Measurements from ENCODE around the gene ASL. TPM values are rescaled to one million over a fixed set of nuclear protein-coding genes. Genes with fewer than 3 reads are reported as not detected.
A peak's percentile ranks its signal among the peaks of the same experiment; 100 is the strongest.

The ASL gene
- total RNA-seq, 1 donor from 2014 or later: 39.7 TPM

GRCh38 chr7:66076462-66077329, 1.1 kb downstream of the ASL start:
- peak overlapping the region; percentile 99 for H3K4me3 ChIP-seq (ENCODE audit: low read depth, low read length)
- TF ChIP-seq, protein P1, sequence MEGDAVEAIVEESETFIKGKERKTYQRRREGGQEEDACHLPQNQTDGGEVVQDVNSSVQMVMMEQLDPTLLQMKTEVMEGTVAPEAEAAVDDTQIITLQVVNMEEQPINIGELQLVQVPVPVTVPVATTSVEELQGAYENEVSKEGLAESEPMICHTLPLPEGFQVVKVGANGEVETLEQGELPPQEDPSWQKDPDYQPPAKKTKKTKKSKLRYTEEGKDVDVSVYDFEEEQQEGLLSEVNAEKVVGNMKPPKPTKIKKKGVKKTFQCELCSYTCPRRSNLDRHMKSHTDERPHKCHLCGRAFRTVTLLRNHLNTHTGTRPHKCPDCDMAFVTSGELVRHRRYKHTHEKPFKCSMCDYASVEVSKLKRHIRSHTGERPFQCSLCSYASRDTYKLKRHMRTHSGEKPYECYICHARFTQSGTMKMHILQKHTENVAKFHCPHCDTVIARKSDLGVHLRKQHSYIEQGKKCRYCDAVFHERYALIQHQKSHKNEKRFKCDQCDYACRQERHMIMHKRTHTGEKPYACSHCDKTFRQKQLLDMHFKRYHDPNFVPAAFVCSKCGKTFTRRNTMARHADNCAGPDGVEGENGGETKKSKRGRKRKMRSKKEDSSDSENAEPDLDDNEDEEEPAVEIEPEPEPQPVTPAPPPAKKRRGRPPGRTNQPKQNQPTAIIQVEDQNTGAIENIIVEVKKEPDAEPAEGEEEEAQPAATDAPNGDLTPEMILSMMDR (conservative IDR thresholded peaks at IDR 0.05; ENCODE audit: low read depth, low read length): no peak
- DNase-seq (ENCODE audit: low read depth): no peak

DNA sequence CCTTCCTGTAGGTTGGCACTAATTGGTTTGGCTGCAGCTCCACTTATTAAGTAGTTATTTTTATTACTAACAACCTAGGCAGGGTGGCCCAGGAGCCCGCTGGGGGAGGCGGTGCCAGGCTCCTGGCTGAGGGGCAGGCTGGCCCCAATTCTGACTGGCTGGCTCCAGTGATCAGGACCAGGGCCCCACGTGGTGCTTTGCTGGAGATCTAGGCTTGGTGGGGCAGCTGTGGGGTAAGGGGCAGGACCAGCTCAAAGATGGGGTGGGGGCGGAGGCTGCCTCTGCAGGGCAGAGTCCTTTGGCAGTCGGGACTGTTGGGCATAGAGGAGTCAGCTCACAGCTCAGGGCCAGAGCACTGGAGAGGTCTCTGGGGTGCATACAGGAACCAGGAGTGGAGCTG, 2.4 kb downstream of the ASL start:
- no peak overlapping the region for H3K4me3 ChIP-seq (ENCODE audit: low read depth, low read length)
- no peak for DNase-seq (ENCODE audit: low read depth)
- TF ChIP-seq, protein P1 (conservative IDR thresholded peaks at IDR 0.05; ENCODE audit: low read depth, low read length): no peak

- no peak overlapping the region for H3K4me3 ChIP-seq (ENCODE audit: low read depth, low read length)
- DNase-seq (ENCODE audit: low read depth): no peak
- TF ChIP-seq, protein P1 (conservative IDR thresholded peaks at IDR 0.05; ENCODE audit: low read depth, low read length): no peak
Measured at GRCh38 chr7:66082083-66082482, 6.5 kb downstream of the ASL start.

- no peak overlapping the region for H3K4me3 ChIP-seq (ENCODE audit: low read depth, low read length)
- DNase-seq (ENCODE audit: low read depth): no peak
- TF ChIP-seq, protein P1 (conservative IDR thresholded peaks at IDR 0.05; ENCODE audit: low read depth, low read length): no peak
Measured at GRCh38 chr7:66082886-66083415, 7.3 kb downstream of the ASL start.

GRCh38 chr7:66083677-66084076, 8.1 kb downstream of the ASL start:
- no peak for DNase-seq (ENCODE audit: low read depth)
- no peak overlapping the region for H3K4me3 ChIP-seq (ENCODE audit: low read depth, low read length)
- TF ChIP-seq, protein P1 (conservative IDR thresholded peaks at IDR 0.05; ENCODE audit: low read depth, low read length): peak; percentile 19

GRCh38 chr7:66088861-66089838, 13.5 kb downstream of the ASL start:
- TF ChIP-seq, protein P1 (conservative IDR thresholded peaks at IDR 0.05; ENCODE audit: low read depth, low read length): no peak
- DNase-seq (ENCODE audit: low read depth): no peak
- no peak overlapping the region for H3K4me3 ChIP-seq (ENCODE audit: low read depth, low read length)
